ENCODE measurements around the gene UNC5A.

Gene UNC5A

DNA sequence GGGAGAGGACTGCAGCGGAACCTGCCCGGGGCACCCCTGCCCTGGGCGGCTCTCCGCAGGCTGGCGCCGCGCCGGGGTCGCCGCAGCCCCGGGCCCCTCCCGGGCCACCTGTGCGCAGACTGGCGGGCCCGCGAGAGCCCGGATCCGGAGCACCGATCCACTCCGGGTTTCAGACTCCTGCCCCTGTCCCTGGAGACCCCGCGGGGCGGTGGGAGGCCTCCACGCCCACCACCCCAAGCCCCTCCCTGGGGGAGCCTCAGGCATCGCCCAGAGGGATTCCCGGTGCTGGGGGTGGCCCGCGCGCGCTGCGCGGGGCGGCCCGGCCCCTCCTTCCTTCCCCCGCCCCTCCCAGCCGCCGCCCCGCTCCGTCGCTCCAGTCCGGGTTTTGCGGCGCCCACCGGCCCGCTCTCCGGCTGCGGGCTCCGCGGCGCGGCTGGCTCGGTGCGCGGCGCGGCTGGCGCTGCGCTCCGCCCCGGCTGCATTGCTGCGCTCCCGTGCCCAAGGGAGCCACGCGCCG is at the start of gene UNC5A:
Gene UNC5A (plus strand): TSS at position 479 of the 517 bp plus-strand sequence. CDS start 192 bp downstream, outside the sequence.
- DNase-seq, result no peak

DNA sequence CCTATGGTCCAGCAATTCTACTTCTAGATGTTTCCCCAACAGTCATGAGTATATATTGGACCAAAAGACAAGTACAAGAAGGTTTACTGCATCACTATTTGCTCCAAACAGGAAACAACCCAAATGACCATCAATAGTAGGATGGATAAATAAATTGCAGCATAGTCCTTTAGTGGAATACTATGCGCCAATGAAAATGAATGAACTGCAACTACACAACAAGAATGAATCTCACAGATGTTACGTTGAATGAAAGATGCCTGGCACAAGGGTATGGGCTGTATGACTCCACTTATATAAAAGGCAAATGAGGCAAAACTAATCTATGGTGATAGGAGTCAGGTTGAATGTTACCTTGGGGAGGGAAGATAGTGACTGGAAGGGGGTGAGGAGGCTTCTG is 48.6 kb upstream of the UNC5A start:
- DNase-seq, result no peak

- no peak for DNase-seq
Measured at GRCh38 chr5:176762489-176762888, 47.9 kb upstream of the UNC5A start.

- no peak for DNase-seq
Measured at GRCh38 chr5:176765687-176766086, 44.7 kb upstream of the UNC5A start.

DNA sequence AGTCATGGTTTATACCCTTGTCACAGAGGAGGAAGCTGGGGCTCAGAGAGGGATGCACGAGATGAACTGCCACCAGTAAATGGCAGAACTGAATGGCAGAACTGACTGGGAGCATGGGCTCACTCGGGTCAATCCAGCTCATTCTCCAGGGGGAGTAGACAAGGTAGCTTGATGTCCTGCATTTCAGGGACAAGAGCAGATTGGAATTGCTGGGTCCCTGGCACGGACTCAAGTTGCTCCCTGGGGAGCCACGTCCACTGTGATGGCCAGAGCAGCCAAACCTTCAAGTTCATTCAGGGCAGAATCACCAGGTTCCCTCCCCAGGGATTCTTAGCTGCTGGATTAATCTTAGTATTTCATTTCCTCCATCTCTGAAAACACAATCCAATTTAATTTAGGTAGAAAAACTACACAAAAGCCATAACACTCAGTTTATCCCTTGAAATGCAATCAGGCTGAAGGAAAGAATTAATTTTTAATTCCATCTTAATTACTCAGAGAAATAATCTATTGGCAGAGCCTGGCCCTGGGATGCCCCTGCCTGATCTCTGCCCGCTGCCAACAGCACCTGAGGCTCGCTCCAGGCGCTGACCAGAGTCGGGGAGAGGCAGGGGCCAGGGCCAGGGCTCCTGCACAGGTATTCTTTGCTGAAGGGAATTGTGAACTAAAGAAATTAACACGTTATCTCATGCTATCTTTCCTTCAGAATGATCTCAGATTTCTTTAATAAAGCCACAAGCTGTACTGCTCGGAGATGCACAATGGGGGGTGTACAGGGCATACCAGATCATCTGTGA is 42.0 kb upstream of the UNC5A start:
- DNase-seq, result no peak

- no peak for DNase-seq
Measured at GRCh38 chr5:176769911-176770310, 40.4 kb upstream of the UNC5A start.

DNA sequence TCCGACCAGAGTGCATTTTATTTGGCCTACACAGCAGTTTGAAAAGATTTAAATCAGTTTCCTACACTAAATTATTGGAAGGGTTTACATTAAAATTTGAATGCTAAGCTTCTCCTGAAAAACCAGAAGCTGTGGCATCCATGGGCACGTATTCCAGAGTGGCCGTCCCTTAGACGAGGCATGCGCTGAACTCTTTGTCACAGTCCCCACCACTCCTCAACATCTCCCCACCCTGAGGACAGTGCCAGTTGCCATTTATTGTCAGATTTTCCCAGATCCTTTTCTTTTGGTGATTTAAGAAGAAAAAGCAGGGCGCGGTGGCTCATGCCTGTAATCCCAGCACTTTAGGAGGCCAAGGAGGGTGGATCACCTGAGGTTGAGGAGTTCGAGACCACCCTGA is 39.9 kb upstream of the UNC5A start:
- no peak for DNase-seq

DNA sequence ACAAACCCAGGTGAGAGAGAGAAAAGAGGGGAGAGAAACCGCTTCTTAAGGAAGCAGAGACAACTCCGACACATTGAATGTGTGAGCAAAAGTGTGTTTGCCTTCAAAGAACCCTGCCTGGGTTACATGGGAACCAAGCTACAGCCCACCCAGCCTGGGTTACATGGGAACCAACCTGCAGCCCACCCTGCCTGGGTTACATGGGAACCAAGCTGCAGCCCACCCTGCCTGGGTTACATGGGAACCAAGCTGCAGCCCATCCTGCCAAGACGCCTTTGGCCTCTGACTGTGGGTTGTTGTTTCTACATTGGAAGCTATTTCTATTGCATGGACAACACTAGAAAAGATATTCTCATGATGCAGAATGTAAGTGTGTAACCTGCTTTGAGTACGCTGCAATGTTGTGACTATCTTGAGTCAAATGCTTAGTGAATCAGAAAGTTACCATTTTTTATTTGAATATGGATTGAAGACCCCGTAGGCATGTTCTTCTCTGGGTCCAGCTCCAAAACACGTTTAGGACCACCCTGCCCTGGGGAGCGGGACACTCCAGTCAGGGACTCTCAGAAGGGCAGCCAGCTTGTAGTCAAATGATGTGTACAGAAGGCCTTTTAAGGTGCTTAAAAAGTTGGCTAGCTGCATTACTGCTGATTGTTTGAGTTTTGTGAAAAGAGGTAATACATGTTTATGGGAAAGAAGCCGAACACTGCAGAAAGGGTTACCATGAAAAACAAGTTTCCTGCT is 39.1 kb upstream of the UNC5A start:
- DNase-seq, result no peak

DNA sequence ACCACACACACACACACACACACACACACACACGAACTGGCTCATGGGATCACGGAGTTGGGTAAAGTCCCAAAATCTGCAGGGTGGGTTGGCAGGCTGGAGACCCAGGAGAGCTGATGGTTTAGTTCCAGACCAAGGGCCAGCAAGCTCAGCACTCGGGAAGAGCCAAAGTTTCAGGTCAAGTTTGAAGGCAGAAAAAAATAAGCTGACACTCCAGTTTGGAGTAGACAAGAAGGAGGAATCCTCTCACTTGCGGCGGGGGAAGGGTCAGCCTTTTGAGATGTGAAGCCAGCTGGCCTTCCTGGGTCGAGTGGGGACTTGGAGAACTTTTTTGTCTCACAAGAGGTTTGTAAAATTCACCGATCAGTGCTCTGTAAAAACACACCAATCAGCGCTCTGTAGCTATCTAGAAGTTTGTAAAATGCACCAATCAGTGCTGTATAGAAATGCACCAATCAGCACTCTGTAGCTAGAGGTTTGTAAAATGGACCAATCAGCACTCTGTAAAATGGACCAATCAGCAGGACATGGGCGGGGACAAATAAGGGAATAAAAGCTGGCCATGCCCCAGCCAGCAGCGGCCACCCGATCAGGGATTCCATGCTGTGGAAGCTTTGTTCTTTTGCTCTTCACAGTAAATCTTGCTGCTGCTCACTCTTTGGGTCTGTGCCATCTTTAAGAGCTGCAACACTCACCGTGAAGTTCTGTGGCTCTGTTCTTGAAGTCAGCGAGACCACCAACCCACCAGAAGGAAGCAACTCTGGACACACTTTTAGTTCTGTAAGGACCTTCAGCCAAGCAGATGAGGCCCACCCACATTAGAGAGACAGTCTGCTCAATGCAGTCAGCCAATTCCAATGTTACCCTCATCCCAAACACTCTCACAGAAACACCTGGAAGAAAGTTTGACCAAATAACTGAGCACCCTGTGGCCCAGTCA is 37.8 kb upstream of the UNC5A start:
- DNase-seq, result no peak

DNA sequence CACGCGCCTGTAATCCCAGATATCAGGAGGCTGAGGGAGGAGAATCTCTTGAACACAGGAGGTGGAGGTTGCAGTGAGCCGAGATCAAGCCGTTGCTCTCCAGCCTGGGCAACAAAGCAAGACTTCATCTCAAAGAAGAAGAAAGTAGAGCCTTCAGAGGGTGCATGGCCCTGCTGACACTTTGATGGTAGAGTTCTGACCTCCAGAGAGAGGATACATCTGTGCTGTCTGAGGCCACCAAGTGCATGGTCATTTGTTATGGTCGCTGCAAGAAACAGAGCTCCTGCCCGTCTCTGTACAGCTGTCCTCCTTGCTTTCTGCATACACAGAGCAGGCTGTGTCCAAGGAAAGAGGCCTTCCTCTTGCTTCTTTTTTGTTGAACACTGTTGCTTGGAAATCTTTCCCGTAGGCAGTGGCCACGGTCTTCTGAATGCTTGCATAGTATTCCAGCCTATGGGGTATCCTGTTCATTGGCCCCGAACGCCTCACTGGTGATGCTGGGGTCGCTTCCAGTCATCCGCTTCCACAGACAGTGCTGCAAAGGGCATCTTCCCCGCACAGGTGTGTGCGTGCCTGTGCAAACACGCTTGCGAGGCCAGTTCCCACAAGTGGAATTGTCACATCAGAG is 36.8 kb upstream of the UNC5A start:
- DNase-seq, result no peak

DNA sequence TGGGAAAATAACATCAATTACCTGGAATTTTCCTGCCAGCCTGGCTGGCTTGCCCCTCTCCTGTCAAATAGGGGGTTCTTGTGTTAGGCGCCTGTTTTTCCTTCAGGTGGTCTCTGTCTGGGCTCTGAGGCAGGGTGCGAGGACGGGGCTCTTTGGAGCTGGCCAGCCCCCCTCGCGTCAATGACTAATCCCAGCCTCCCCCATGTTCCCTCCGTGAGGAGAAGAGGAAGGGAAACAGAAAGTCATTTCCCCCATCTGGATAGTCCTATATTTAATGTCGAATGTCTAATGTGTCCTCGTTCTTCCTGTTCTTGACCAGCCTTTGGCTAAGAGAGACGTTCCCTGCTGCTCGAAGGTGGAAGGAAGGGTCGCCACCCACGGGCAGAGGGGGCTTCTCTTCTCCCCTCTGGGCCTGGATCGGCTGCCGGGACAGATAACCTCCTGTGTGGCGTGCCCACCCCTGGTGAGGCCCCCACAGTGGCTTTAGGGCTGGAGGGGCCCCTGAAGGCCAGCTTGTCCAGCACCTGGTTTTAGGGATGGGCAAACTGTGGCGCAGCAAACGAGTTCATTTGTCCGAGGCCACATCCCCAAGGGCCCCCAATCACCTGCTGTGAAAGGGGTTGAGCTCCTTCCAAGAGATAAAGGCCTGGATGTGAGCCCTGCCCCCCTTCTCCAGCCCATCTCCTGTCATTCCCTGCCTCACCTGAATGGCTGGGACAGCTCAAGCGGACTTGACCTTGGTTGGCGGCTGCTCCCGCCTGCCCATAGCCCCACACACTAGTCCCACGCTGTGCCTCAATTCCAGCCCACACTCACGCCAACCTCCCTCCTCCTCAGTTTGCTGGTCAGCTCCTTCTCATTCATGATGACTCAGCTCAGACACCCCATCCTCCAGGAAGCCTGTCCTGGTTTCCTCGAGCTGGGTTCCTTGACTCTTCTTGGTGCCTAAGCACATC is 35.9 kb upstream of the UNC5A start:
- DNase-seq, result no peak

DNA sequence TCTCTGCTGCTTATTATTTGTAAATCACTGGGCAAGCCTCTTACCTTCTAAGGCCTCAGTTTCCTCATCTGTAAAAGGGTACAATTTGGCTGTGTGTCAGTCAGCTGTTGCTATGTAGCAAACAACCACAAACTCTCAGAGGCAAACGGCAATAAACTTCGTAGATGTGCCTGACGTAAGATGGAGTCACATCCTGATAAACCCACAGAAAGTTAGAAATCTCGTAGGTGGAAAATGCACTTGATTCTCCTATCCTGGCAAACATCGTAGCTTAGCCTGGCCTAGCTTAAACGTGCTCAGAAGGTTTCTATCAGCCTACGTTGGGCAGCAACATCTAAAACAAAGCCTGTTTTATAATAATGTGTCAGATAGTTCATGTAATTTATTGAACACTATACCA is 35.0 kb upstream of the UNC5A start:
- no peak for DNase-seq

DNA sequence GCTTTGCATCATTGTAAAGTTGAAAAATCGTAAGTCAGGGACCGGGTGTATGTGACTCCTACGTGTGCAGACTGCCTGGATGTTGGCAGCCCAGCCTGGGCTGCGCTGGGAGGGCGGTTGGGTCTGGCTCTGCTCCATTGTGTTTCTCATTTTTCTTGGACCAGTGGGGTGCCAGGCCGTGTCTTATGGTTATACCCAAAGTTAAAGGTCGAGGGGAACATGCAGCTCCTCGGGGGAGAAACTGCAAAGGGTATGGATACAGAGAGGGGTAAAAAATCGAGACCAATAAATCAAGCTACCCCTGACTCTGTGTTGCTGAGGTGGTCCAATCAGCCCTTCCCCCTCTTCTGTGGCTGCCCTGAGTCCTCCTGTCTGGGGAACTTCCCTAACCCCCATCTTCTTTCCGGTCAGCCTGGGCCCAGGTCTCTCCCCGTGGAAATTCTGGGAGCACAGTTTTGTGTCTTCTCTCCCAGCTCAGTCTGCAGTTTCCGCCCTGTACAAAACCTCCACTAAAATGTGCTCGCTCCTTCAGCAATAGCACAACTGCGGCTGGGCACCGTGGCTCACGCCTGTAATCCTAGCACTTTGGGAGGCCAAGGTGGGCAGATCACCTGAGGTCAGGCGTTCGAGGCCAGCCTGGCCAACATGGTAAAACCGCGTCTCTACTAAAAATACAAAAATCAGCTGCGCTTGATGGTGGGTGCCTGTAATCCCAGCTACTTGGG is 34.1 kb upstream of the UNC5A start:
- DNase-seq, result no peak

GRCh38 chr5:176776916-176777315 is 33.4 kb upstream of the UNC5A start:
- no peak for DNase-seq

- DNase-seq, result no peak
Measured at GRCh38 chr5:176778921-176779465, 31.4 kb upstream of the UNC5A start.

GRCh38 chr5:176779537-176779936 is 30.8 kb upstream of the UNC5A start:
- DNase-seq, result no peak

DNA sequence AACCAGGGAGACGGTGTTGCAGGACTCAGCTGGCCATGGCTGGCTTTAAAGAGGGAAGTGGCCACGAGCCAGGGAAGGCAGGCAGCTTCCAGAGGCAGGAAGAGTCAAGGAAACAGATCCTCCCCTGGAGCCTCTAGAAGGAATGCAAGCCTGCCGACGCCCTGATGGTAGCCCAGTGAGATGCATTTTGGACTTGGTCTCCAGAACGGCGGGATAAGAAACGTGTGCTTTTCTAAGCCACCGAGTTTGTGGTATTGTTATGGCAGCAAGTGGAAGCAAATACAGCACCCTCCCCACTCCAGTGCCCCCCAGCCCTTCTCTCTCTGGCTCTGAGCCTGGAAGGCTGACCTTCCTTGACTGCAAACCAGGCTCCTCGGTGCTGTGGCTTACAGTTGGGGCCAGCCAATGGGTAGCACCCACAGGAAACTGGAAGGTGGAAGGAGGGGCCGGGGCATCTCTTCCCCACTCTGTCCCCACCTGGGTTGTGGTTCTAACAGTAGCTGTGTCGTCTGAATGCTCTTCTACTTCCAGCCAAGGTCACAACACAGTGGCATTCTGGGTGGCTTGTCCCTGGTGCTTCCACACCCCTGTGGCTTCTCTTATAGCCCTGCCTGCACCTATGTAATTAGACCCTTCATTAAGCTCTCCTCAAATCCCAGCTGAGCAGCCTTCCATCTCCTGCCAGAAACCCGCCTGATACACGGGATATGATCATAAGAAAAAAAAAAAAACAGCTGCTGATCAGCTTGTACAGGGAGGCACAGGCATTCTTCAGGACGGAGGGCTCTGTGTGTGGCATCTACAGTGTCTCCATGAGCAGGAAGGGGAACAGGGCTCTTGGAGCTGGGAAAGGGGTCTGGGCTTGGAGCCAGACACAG is 29.9 kb upstream of the UNC5A start:
- no peak for DNase-seq

DNA sequence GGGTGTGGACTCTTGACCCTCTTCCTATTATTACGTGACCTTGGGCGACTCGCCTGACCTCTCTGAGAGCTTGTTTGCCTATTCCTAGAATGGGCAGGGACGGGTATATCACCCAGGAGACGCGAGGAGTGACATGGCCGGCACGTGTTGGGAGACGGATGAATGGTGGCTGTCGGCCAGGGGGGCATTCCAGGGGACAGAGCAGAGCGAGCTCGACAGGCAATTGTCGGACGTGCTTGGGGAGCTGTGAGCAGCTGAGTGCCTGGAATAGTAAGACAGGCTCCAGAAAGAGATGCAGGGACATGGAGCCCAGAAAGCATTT is 29.3 kb upstream of the UNC5A start:
- no peak for DNase-seq
